Stimulated activated CD8-positive, alpha-beta memory T cell treated with anti-CD3 and anti-CD28 coated beads, Interleukin-12 subunit alpha, Interleukin-12 subunit beta, amount 100 ng/mL, for 1 hour (primary cell): ENCODE results near the gene NUDT19.
"Not testable (repeated sequence)": the region's sequence is repeated elsewhere in the genome, so short reads cannot be mapped to it uniquely, and the experiment has no call there.

Experiments used
- DNase-seq: peaks from one replicate; pipeline ENCODE4 v3.0.0-alpha.2; 2020; ENCODE audit warnings: low read depth

The NUDT19 gene

DNA sequence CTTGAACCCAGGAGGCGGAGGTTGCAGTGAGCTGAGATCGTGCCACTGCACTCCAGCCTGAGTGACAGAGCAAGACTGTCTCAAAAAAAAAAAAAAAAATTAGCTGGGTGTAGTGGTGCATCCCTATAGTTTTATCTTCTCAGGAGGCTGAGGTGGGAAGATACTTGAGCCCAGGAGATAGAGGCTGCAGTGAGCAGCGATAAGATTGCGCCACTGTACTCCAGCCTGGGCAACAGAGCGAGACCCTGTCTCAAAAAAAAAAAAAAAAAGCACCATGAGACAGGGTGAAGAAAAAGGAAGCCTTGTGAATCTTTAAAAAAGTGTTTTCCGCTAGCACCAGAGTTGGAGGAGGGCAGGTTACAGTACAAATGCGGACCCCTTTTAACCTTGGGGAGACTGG is 24.6 kb downstream of the NUDT19 start:
- not testable (repeated sequence) for DNase-seq

- DNase-seq: no peak
Measured at GRCh38 chr19:32717496-32717895, 25.9 kb downstream of the NUDT19 start.

GRCh38 chr19:32718286-32718685 is 26.7 kb downstream of the NUDT19 start:
- no peak for DNase-seq

GRCh38 chr19:32719611-32720059 is 28.0 kb downstream of the NUDT19 start, which contains the start of gene TDRD12:
Gene TDRD12 (plus strand): TSS chr19:32719767. CDS start chr19:32720073, 306 bp downstream.
- no peak for DNase-seq

DNA sequence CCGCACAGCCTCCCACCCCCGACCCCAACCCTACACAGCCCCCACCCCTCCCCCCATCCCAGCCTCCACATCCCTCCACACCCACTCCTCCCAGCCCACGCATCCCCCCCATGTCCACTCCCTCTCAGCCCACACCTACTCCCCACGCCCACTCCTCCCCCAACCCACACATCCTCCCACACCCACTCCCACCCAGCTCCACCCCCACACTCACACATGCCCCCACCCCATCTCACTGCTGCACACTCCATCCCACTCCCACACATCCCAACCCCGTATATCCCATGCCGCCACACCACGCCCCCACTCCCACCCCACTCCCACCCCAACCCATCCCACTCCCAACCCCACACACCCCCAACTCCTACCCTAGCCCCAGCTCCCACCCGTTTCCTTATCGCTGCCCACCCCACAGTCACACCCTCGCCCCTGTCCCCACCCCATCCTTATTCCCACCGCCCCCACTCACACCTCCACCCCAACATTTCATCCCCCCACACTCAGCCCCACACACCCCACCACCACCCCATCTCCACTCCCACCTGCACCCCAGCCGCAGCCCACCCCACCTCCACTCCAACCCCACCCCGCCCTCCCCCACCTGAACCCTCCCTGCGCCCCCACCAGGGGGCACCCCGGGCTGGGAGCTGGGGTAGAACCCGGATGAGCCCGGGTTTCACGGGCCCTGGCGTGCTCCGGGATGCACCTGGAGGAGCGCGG is 28.8 kb downstream of the NUDT19 start:
- no peak for DNase-seq

DNA sequence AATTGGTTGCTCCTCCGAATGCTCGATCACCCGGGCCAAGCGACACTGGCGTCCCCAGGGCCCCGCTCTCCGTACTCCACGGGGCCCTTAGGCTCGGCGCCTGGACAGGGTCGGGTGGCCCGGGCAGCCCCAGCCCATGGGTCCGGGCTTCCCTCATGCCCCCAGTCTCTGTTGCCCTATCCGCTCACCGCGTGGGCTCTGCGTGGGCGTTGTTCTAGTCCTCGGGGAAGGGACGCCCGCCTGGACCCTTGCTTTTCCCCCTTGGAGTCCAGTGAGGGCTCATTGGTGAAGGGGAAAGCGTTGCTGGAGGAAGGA is 29.3 kb downstream of the NUDT19 start:
- DNase-seq: no peak

DNA sequence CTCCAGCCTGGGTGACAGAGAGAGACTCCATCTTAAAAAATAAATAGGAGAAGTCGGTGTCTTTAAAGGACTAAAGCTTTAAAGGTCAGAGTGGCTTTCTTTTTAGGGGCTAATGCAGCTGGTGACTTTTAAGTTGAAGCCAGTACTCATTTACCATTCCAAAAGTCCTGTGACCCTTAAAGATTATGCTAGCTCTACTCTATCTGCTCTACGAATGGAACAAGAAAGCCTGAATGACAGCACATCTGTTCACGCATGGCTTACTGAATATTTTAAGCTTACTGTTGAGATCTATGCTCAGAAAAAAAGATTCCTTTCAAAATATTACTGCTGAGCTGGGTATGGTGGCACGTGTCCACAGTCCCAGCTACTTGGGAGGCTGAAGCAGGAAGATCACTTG is 44.3 kb downstream of the NUDT19 start:
- no peak for DNase-seq

- DNase-seq: no peak
Measured at GRCh38 chr19:32743021-32743420, 51.4 kb downstream of the NUDT19 start.

GRCh38 chr19:32743447-32743846 is 51.8 kb downstream of the NUDT19 start:
- DNase-seq: no peak

DNA sequence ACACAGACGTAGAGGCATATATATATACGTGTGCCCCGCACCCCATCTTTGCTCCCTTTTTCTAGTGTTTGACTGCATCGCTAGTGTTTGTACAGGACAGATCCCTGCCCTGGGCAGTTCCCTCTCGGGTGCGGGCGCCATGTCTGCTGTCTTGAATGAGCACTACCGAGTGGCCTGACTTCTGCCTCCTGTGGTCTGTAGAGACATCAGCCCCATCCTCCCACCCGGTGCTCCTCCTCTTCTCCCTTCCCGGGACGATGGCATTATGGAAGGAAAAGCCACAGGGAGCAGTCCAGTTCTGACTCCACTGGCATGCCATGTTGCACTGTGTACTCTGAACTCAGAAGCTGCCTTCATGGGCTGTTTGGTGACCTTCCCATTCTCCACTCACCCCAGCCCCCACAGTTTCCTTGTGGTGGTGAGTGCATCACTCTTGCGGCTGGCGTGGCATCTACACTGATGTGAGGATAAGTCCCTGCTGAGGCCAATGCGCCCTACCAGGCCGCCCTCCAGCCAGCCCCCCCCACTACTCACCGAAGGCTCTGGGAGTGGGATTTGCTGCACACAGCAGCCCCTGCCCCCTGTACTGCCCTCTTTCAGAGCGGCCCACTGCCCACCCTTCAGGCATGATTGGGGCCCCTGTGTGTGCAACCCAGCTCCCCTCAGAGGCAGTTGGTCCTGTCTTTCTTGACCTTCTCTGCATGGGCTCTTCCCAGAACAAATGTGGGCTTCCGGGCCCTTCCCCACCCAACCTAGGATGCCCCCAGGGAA is 53.1 kb downstream of the NUDT19 start:
- DNase-seq: no peak

GRCh38 chr19:32745594-32746251 is 54.1 kb downstream of the NUDT19 start:
- DNase-seq: not testable (repeated sequence)

DNA sequence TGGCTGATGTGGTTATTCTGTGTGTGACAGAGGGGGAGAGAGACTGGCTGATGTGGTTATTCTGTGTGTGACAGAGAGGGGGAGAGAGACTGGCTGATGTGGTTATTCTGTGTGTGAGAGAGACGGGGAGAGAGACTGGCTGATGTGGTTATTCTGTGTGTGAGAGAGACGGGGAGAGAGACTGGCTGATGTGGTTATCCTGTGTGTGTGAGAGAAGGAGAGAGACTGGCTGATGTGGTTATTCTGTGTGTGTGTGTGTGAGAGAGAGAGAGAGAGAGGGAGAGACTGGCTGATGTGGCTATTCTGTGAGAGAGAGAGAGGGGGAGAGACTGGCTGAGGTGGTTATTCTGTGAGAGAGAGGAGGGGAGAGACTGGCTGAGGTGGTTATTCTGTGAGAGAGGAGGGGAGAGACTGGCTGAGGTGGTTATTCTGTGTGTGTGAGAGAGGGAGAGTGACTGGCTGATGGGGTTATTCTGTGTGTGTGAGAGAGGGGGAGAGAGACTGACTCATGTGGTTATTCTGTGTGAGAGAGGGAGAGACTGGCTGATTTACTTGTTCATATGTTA is 55.1 kb downstream of the NUDT19 start:
- not testable (repeated sequence) for DNase-seq

DNA sequence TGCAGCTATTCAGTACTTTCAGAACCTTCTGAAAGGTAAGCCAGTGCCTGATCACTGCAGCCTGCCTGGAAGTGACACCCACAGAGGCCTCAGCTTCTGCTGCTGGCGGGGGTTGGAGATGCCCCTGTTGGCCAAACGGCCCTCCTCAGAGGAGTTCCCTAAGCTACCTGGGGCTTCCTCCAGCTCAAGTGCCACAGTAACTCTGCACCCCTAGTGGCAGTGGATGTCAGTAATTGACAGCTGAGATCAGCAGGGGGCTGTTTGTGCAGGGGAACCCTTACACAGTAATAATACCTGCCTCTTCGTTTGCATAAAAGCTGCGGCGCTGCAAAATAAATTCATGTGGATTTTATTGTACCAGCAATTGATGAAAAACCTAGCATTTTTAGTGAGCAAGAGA is 56.9 kb downstream of the NUDT19 start:
- no peak for DNase-seq

- no peak for DNase-seq
Measured at GRCh38 chr19:32748948-32749347, 57.3 kb downstream of the NUDT19 start.

DNA sequence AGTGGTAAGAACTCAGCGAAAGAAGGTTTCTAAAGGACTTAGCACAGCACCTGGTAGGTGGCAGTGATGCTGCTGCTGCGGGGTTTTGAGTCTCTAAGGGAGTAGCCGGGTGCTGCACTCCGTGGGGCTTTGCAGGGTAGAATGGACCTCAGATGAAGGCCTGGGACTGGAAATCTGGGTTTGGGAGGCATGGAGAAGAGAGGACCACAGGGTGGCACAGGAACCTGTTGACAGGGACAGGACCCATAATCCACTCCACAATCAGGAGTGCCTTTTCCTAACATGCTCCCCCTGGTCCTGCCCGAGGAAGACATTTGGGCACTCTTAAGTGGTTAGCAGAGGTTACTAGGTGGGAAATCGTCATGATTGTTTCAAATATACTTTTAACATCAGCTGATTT is 57.7 kb downstream of the NUDT19 start:
- no peak for DNase-seq

GRCh38 chr19:32750441-32751055 is 58.9 kb downstream of the NUDT19 start:
- no peak for DNase-seq

GRCh38 chr19:32751066-32751465 is 59.4 kb downstream of the NUDT19 start:
- no peak for DNase-seq

GRCh38 chr19:32757189-32757588 is 65.6 kb downstream of the NUDT19 start:
- DNase-seq: no peak
